Activated T-helper 2 cell treated with anti-CD3 and anti-CD28 coated beads, Interferon-gamma antibody, Interleukin-2, Interleukin-4, amounts not matched to agents 10 μg/mL and 5 μg/mL and 100 μg/mL, durations not matched to agents 14 hours and 24 hours and 36 hours (primary cell): ENCODE measurements around the gene PAX5. TPM values are rescaled to one million over a fixed set of nuclear protein-coding genes. Genes with fewer than 3 reads are reported as not detected.

ENCODE experiments used
- DNase-seq: peaks from one replicate; pipeline ENCODE4 v3.0.0; 2021; ENCODE audit warnings: low spot score
- H3K27ac Mint-ChIP-seq: one replicate; pipeline ENCODE4 v1.8.0; 2021; ENCODE audit warnings: mixed read lengths
- H3K27me3 Mint-ChIP-seq: one replicate; pipeline ENCODE4 v1.8.0; 2021; ENCODE audit warnings: low read depth, mixed read lengths
- H3K36me3 Mint-ChIP-seq: one replicate; pipeline ENCODE4 v1.8.0; 2021; ENCODE audit warnings: low read depth, mixed read lengths
- H3K4me1 Mint-ChIP-seq: one replicate; pipeline ENCODE4 v1.8.0; 2021; ENCODE audit warnings: low read depth, mixed read lengths
- H3K4me3 Mint-ChIP-seq: one replicate; pipeline ENCODE4 v1.8.0; 2021; ENCODE audit warnings: low read depth, mild to moderate bottlenecking, moderate library complexity, mixed read lengths
- H3K9me3 Mint-ChIP-seq: one replicate; pipeline ENCODE4 v1.8.0; 2021; ENCODE audit warnings: mixed read lengths
- intact Hi-C: fragments of 100-400 bp; cut with micrococcal nuclease; formaldehyde crosslinking; loops from one replicate; pipeline ENCODE4 v1.15.1; 2023
- total RNA-seq: library from RNA; stranded (reverse); gene quantifications from 2 replicates; pipeline ENCODE4 v1.2.3, GENCODE V29; 2022

Gene PAX5
- total RNA-seq, 1 donor from 2014 or later = 0.34 TPM

- peaks cover 17% of the 10 kb centered on the region for H3K4me1 Mint-ChIP-seq
- no peak overlapping the region for H3K27ac Mint-ChIP-seq
- intact Hi-C loops = loop anchor here (1.0 to 5.0 kb wide), 2 partner anchors 10 to 300 kb away; no protein-coding TSS in a partner anchor
- peak overlapping the region; percentile 13 for H3K4me3 Mint-ChIP-seq
- H3K27me3 Mint-ChIP-seq = peaks cover 84% of the 10 kb centered on the region
- DNase-seq = no peak
- H3K9me3 Mint-ChIP-seq = no peaks in the 10 kb centered on the region
- H3K36me3 Mint-ChIP-seq = no peaks in the 10 kb centered on the region
Observed at GRCh38 chr9:37026931-37027581, 7.0 kb downstream of the PAX5 start.

- intact Hi-C loops = loop anchor here (5.0 kb wide), 1 partner anchor 301 kb away; no protein-coding TSS in a partner anchor
- no peak for DNase-seq
- H3K27ac Mint-ChIP-seq = no peak overlapping the region
- peak overlapping the region; percentile 49 for H3K4me3 Mint-ChIP-seq
- H3K36me3 Mint-ChIP-seq = no peaks in the 10 kb centered on the region
- H3K4me1 Mint-ChIP-seq = peaks cover 17% of the 10 kb centered on the region
- H3K9me3 Mint-ChIP-seq = no peaks in the 10 kb centered on the region
- peaks cover 85% of the 10 kb centered on the region for H3K27me3 Mint-ChIP-seq
Observed at GRCh38 chr9:37026113-37026930, 7.7 kb downstream of the PAX5 start.

GRCh38 chr9:37025823-37026112, 8.3 kb downstream of the PAX5 start:
- no peaks in the 10 kb centered on the region for H3K36me3 Mint-ChIP-seq
- H3K4me1 Mint-ChIP-seq = peaks cover 17% of the 10 kb centered on the region
- intact Hi-C loops = loop anchor here (5.0 kb wide), 1 partner anchor 302 kb away; no protein-coding TSS in a partner anchor
- H3K9me3 Mint-ChIP-seq = no peaks in the 10 kb centered on the region
- H3K4me3 Mint-ChIP-seq = peak overlapping the region; percentile 49
- no peak overlapping the region for H3K27ac Mint-ChIP-seq
- H3K27me3 Mint-ChIP-seq = peaks cover 85% of the 10 kb centered on the region
- no peak for DNase-seq

- Mint-ChIP-seq H3K27ac (no peak overlapping the region), H3K9me3 (no peaks in the 10 kb centered on the region), H3K4me3 (peak overlapping the region; percentile 49), H3K27me3 (peaks cover 85% of the 10 kb centered on the region), H3K4me1 (peaks cover 13% of the 10 kb centered on the region), H3K36me3 (no peaks in the 10 kb centered on the region)
- DNase-seq = no peak
- intact Hi-C loops = loop anchor here (5.0 kb wide), 1 partner anchor 302 kb away; no protein-coding TSS in a partner anchor
Observed at GRCh38 chr9:37025071-37025822, 8.8 kb downstream of the PAX5 start.

- no peak for DNase-seq
- Mint-ChIP-seq H3K36me3 (no peaks in the 10 kb centered on the region), H3K27ac (no peak overlapping the region), H3K9me3 (no peaks in the 10 kb centered on the region), H3K4me3 (no peak overlapping the region), H3K27me3 (peaks cover 65% of the 10 kb centered on the region), H3K4me1 (peaks cover 3% of the 10 kb centered on the region)
- intact Hi-C loops = no loop called here
Observed at GRCh38 chr9:37017546-37017945, 16.5 kb downstream of the PAX5 start.

GRCh38 chr9:37011530-37011929, 22.5 kb downstream of the PAX5 start:
- Mint-ChIP-seq H3K27ac (no peak overlapping the region), H3K9me3 (no peaks in the 10 kb centered on the region), H3K27me3 (peaks cover 34% of the 10 kb centered on the region), H3K36me3 (no peaks in the 10 kb centered on the region), H3K4me1 (peaks cover 3% of the 10 kb centered on the region), H3K4me3 (no peak overlapping the region)
- intact Hi-C loops = no loop called here
- DNase-seq = no peak

GRCh38 chr9:37010976-37011375, 23.1 kb downstream of the PAX5 start:
- Mint-ChIP-seq H3K27ac (no peak overlapping the region), H3K4me3 (no peak overlapping the region), H3K36me3 (no peaks in the 10 kb centered on the region), H3K9me3 (no peaks in the 10 kb centered on the region), H3K27me3 (peaks cover 32% of the 10 kb centered on the region), H3K4me1 (no peaks in the 10 kb centered on the region)
- DNase-seq = no peak
- intact Hi-C loops = no loop called here

- Mint-ChIP-seq H3K4me1 (no peaks in the 10 kb centered on the region), H3K27ac (no peak overlapping the region), H3K4me3 (no peak overlapping the region), H3K9me3 (no peaks in the 10 kb centered on the region), H3K27me3 (peaks cover 37% of the 10 kb centered on the region), H3K36me3 (no peaks in the 10 kb centered on the region)
- intact Hi-C loops = no loop called here
- DNase-seq = no peak
Observed at GRCh38 chr9:37010180-37010579, 23.9 kb downstream of the PAX5 start.

GRCh38 chr9:37007295-37007694, 26.8 kb downstream of the PAX5 start:
- no peaks in the 10 kb centered on the region for H3K9me3 Mint-ChIP-seq
- no peaks in the 10 kb centered on the region for H3K36me3 Mint-ChIP-seq
- H3K4me3 Mint-ChIP-seq = no peak overlapping the region
- no peak overlapping the region for H3K27ac Mint-ChIP-seq
- H3K27me3 Mint-ChIP-seq = peaks cover 54% of the 10 kb centered on the region
- intact Hi-C loops = no loop called here
- no peaks in the 10 kb centered on the region for H3K4me1 Mint-ChIP-seq
- DNase-seq = no peak

- Mint-ChIP-seq H3K27me3 (peaks cover 65% of the 10 kb centered on the region), H3K4me3 (no peak overlapping the region), H3K9me3 (no peaks in the 10 kb centered on the region), H3K4me1 (no peaks in the 10 kb centered on the region), H3K36me3 (no peaks in the 10 kb centered on the region), H3K27ac (no peak overlapping the region)
- intact Hi-C loops = no loop called here
- no peak for DNase-seq
Observed at GRCh38 chr9:37005517-37006140, 28.4 kb downstream of the PAX5 start.

- peaks cover 70% of the 10 kb centered on the region for H3K27me3 Mint-ChIP-seq
- no peak overlapping the region for H3K27ac Mint-ChIP-seq
- intact Hi-C loops = no loop called here
- no peak for DNase-seq
- H3K9me3 Mint-ChIP-seq = no peaks in the 10 kb centered on the region
- H3K36me3 Mint-ChIP-seq = no peaks in the 10 kb centered on the region
- no peak overlapping the region for H3K4me3 Mint-ChIP-seq
- H3K4me1 Mint-ChIP-seq = no peaks in the 10 kb centered on the region
Observed at GRCh38 chr9:37004424-37004935, 29.6 kb downstream of the PAX5 start.

- H3K4me1 Mint-ChIP-seq = no peaks in the 10 kb centered on the region
- no peaks in the 10 kb centered on the region for H3K36me3 Mint-ChIP-seq
- no peak overlapping the region for H3K27ac Mint-ChIP-seq
- H3K27me3 Mint-ChIP-seq = peaks cover 65% of the 10 kb centered on the region
- intact Hi-C loops = no loop called here
- H3K4me3 Mint-ChIP-seq = no peak overlapping the region
- no peak for DNase-seq
- no peaks in the 10 kb centered on the region for H3K9me3 Mint-ChIP-seq
Observed at GRCh38 chr9:37002413-37003217, 31.5 kb downstream of the PAX5 start.
